ENCODE data around the gene APOOL. TPM values are rescaled to one million over a fixed set of nuclear protein-coding genes. Genes with fewer than 3 reads are reported as not detected.

APOOL gene
- total and polyA plus RNA-seq, 2 donors (not counting 3 experiments of a cell fraction or from before 2014, with no cell fraction given) = 3.4 to 17.4 TPM

DNA sequence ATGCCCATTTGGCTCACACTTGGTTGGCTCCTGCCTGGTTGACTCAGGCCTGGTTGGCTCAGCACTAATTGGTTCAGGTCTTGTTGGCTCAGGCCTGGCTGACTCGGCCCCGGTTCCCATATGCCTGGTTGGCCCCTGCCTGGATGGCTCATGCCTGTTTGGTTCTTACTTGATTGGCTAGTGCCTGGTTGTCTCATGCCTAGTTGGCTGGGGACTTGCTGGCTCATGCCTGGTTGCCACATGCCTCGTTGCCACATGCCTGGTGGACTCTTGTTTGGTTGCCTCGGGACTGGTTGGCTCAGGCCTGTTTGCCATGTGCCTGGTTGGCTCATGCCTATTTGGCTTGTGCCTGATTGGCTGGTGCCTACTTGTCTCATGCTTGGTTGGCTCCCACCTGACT lies 103.7 kb downstream of the APOOL start:
- CTCF ChIA-PET = no interaction called here
- H3K4me3 ChIP-seq (replicated peaks in 1 of 3; ENCODE audit: insufficient read depth in 1 of 3, low read depth in 1 of 3, low read length in 3 of 3) = no peak overlapping the region

More for the DNA sequence above, 103.7 kb downstream of the APOOL start:
- Histone ChIP-seq H3K4me2 (ENCODE audit: insufficient read depth, low read length) (no peak overlapping the region), H2AFZ (ENCODE audit: low read depth, low read length) (no peak overlapping the region), H3K9me3 (replicated peaks; ENCODE audit: control insufficient read depth, insufficient read depth, low read length) (no peaks in the 10 kb centered on the region), H3K36me3 (ENCODE audit: control insufficient read depth in 2 of 2, extremely low read depth in 1 of 2, insufficient read depth in 2 of 2, low read length in 2 of 2) (no peaks in the 10 kb centered on the region), H3K9me1 (replicated peaks; ENCODE audit: control insufficient read depth, extremely low read depth, insufficient read depth, low read length) (no peaks in the 10 kb centered on the region), H4K20me1 (replicated peaks; ENCODE audit: control insufficient read depth, extremely low read depth, insufficient read depth, low read length) (no peaks in the 10 kb centered on the region), H3K79me2 (ENCODE audit: control insufficient read depth, insufficient read depth, low read length) (no peaks in the 10 kb centered on the region), H3K27me3 (ENCODE audit: control insufficient read depth in 2 of 2, insufficient read depth in 2 of 2, low read length in 2 of 2) (no peaks in the 10 kb centered on the region), H3K4me1 (ENCODE audit: control insufficient read depth, extremely low read depth, insufficient read depth, low read length) (no peaks in the 10 kb centered on the region), H3K9ac (replicated peaks; ENCODE audit: extremely low read depth, insufficient read depth, low read length) (no peak overlapping the region), H3K27ac (ENCODE audit: insufficient read depth, low read depth, low read length) (no peak overlapping the region)
- TF ChIP-seq, protein P1, sequence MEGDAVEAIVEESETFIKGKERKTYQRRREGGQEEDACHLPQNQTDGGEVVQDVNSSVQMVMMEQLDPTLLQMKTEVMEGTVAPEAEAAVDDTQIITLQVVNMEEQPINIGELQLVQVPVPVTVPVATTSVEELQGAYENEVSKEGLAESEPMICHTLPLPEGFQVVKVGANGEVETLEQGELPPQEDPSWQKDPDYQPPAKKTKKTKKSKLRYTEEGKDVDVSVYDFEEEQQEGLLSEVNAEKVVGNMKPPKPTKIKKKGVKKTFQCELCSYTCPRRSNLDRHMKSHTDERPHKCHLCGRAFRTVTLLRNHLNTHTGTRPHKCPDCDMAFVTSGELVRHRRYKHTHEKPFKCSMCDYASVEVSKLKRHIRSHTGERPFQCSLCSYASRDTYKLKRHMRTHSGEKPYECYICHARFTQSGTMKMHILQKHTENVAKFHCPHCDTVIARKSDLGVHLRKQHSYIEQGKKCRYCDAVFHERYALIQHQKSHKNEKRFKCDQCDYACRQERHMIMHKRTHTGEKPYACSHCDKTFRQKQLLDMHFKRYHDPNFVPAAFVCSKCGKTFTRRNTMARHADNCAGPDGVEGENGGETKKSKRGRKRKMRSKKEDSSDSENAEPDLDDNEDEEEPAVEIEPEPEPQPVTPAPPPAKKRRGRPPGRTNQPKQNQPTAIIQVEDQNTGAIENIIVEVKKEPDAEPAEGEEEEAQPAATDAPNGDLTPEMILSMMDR (IDR thresholded peaks at IDR 0.05; ENCODE audit: extremely low read depth in 1 of 2, insufficient read depth in 1 of 2, low read depth in 1 of 2, low read length in 2 of 2) = no peak
- TF ChIP-seq GATA2 (IDR thresholded peaks at IDR 0.05; ENCODE audit: insufficient read depth, insufficient read length, low read depth, low read length) (no peak), POLR2A (IDR thresholded peaks at IDR 0.05; ENCODE audit: low read depth, low read length) (no peak), JUN (IDR thresholded peaks at IDR 0.05; ENCODE audit: borderline replicate concordance, insufficient read depth, insufficient read length, low read depth) (no peak), POLR2AphosphoS5 (IDR thresholded peaks at IDR 0.05; ENCODE audit: insufficient read depth, low read depth, low read length) (no peak), EZH2 (IDR thresholded peaks at IDR 0.05; ENCODE audit: borderline replicate concordance, low read depth, low read length, severe bottlenecking) (no peak), FOS (IDR thresholded peaks at IDR 0.05; ENCODE audit: borderline replicate concordance, insufficient read depth, low read length) (no peak), MYC (IDR thresholded peaks at IDR 0.05; ENCODE audit: low read depth, low read length) (no peak)
- TF ChIP-seq, protein P2, sequence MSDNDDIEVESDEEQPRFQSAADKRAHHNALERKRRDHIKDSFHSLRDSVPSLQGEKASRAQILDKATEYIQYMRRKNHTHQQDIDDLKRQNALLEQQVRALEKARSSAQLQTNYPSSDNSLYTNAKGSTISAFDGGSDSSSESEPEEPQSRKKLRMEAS (IDR thresholded peaks at IDR 0.05; ENCODE audit: insufficient read depth, insufficient read length) = no peak
- BruUV-seq (replicated peaks) = no TSS peak
- dilution Hi-C loops (cut with MboI; ENCODE audit: extremely low pct_ligation_motif_present, low sequenced_read_pairs) (no loop called here), intact Hi-C loops (cut with micrococcal nuclease) (no loop called here)
- POLR2A ChIA-PET = no interaction called here
- FAIRE-seq (no peak), DNase-seq (ENCODE audit: low read depth, low spot score) (no peak)

Measured in endothelial cell of umbilical vein (primary cell).